Osteoblast (primary cell): ENCODE data around the gene SLC13A3. TPM values are rescaled to one million over a fixed set of nuclear protein-coding genes. Genes with fewer than 3 reads are reported as not detected.

Source experiments
- DNase-seq: peaks from one replicate; pipeline ENCODE4 v3.0.0; 2011; ENCODE audit warnings: low spot score, mixed read lengths; ENCODE audit not compliant: insufficient read length; ENCODE audit errors: missing footprints
- H2AFZ ChIP-seq: 2 replicates; pipeline ENCODE4 v1.6.0; 2011; ENCODE audit warnings: mild to moderate bottlenecking, low read length
- H3K27ac ChIP-seq: 2 replicates; pipeline ENCODE4 v1.5.1; 2011; ENCODE audit warnings: mild to moderate bottlenecking, low read depth, low read length, moderate library complexity
- H3K27me3 ChIP-seq: 2 replicates; pipeline ENCODE4 v1.6.0; 2012; ENCODE audit warnings: mild to moderate bottlenecking, control low read depth, inconsistent platforms, low read length, moderate library complexity; ENCODE audit not compliant: insufficient read depth
- H3K36me3 ChIP-seq: 2 replicates; pipeline ENCODE4 v1.5.1; 2011; ENCODE audit warnings: mild to moderate bottlenecking, low read length, control low read depth, moderate library complexity; ENCODE audit not compliant: insufficient read depth
- H3K4me1 ChIP-seq: 2 replicates; pipeline ENCODE4 v1.5.1; 2011; ENCODE audit warnings: mild to moderate bottlenecking, low read length, control low read depth, moderate library complexity; ENCODE audit not compliant: insufficient read depth
- H3K4me2 ChIP-seq: 2 replicates; pipeline ENCODE4 v1.6.0; 2011; ENCODE audit warnings: mild to moderate bottlenecking, low read length; ENCODE audit not compliant: insufficient read depth
- H3K4me3 ChIP-seq: fragments of 200-600 bp; sonication (generic); 3 replicates; pipeline ENCODE4 v1.5.1; 2012; ENCODE audit warnings: mild to moderate bottlenecking, low read length, inconsistent platforms; ENCODE audit not compliant: insufficient read depth
- H3K79me2 ChIP-seq: 2 replicates; pipeline ENCODE4 v1.6.0; 2012; ENCODE audit warnings: mild to moderate bottlenecking, low read length, control low read depth, inconsistent platforms; ENCODE audit not compliant: insufficient read depth
- H3K9me3 ChIP-seq: 2 replicates; pipeline ENCODE4 v1.5.1; 2011; ENCODE audit warnings: low read depth, low read length, control low read depth
- H4K20me1 ChIP-seq: 2 replicates; pipeline ENCODE4 v1.6.0; 2012; ENCODE audit warnings: mild to moderate bottlenecking, low read length, control low read depth; ENCODE audit not compliant: insufficient read depth
- total RNA-seq: library from RNA; depleted of rRNA; stranded (reverse); fragments of >200 nt; gene quantifications from 2 replicates; pipeline ENCODE4 v1.2.3, GENCODE V29; 2012
- TF ChIP-seq, protein P1 (sequence below): IDR thresholded peaks from 2 replicates; pipeline ENCODE4 v1.5.1; 2011; ENCODE audit warnings: mild to moderate bottlenecking, low read depth, low read length, moderate library complexity; ENCODE audit errors: extremely low read depth

Gene SLC13A3
- total RNA-seq, 1 donor: 1.8 TPM

DNA sequence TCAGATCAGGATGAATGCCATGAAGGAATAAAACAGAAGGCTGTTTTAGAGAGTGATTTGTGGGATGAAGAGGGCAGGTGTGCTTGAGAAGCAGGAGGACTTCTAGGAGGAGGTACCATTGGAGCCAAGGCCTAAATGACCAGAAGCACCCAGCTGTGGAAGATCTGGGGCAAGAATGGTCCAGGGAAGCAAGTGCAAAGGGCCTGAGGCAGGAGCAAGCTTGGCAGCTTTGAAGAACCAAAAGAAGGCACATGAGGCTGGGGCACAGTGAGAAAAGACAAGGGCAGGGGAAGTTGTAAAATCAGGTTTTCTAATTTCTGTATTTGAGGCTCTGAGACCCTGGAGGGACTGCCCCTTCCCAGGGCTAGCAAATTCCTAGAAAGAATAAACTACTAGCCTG lies 9.8 kb downstream of the SLC13A3 start:
- Histone ChIP-seq H3K9me3 (no peaks in the 10 kb centered on the region), H2AFZ (no peak overlapping the region), H3K4me3 (no peak overlapping the region), H3K27me3 (no peaks in the 10 kb centered on the region), H3K4me2 (no peak overlapping the region), H3K4me1 (peaks cover 5% of the 10 kb centered on the region), H3K27ac (no peak overlapping the region), H3K36me3 (no peaks in the 10 kb centered on the region), H4K20me1 (no peaks in the 10 kb centered on the region), H3K79me2 (no peaks in the 10 kb centered on the region)
- TF ChIP-seq, protein P1, sequence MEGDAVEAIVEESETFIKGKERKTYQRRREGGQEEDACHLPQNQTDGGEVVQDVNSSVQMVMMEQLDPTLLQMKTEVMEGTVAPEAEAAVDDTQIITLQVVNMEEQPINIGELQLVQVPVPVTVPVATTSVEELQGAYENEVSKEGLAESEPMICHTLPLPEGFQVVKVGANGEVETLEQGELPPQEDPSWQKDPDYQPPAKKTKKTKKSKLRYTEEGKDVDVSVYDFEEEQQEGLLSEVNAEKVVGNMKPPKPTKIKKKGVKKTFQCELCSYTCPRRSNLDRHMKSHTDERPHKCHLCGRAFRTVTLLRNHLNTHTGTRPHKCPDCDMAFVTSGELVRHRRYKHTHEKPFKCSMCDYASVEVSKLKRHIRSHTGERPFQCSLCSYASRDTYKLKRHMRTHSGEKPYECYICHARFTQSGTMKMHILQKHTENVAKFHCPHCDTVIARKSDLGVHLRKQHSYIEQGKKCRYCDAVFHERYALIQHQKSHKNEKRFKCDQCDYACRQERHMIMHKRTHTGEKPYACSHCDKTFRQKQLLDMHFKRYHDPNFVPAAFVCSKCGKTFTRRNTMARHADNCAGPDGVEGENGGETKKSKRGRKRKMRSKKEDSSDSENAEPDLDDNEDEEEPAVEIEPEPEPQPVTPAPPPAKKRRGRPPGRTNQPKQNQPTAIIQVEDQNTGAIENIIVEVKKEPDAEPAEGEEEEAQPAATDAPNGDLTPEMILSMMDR: no peak
- no peak for DNase-seq

DNA sequence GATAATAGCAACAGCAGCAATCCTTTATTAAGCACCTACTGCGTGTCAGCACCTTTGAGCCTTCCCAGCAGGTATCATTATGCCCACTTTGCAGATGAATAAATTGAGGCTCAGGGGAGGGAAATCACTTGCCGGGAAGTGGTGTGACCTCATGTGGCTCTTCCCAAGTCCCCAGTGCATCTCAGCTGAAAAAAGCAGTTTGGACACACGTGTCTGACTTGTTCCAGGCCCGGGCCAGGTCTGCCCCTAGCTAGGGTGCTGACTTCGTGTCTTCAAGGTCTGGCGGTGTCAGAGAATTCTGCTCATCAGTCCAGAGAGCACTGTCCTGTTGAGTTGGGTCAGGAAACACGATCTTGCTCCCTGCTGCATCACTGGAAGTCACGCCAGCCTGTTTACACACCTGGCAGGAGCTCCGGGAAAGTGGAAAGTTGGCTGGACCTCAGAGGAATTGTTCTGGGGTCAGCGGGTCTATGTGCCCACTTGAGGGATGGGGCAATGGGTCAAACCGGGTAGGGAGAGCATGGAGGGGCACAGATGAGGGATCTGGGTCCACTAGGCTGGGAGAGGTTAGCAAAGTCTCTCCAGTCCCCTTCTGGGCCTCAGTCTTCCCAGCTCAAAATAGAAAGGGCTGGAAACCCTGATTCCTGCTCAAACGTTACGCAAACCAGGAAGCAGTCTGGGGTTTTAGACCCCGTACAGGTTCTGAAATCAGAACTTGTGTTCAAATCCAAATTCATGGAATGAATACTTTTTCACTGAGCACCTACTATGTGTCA lies 10.5 kb downstream of the SLC13A3 start:
- H3K4me3 ChIP-seq: no peak overlapping the region
- no peaks in the 10 kb centered on the region for H4K20me1 ChIP-seq
- no peak overlapping the region for H3K4me2 ChIP-seq
- H3K27ac ChIP-seq: no peak overlapping the region
- no peaks in the 10 kb centered on the region for H3K27me3 ChIP-seq
- H3K4me1 ChIP-seq: no peaks in the 10 kb centered on the region
- no peak overlapping the region for H2AFZ ChIP-seq
- H3K36me3 ChIP-seq: no peaks in the 10 kb centered on the region
- H3K9me3 ChIP-seq: no peaks in the 10 kb centered on the region
- no peak for DNase-seq
- TF ChIP-seq, protein P1: no peak
- H3K79me2 ChIP-seq: no peaks in the 10 kb centered on the region

DNA sequence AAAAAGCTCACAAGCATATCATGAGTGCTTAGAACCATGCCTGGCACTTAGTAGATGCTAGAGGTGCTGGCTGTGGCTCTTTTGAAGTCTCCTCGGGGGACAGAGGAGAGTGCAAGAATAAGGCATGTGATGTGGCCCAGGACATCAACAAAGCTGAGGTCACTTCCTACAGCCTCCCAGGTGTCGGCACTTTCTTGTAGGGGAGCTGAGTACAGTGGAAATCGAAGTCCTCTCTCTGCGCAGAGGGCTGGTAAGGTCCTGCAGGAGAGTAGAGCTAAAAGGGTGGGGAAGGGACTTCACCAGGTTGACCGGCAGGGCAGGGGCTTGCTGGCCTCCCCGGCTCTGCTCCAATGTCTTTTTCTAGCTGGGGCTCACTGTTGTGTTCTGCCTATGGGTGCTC lies 11.2 kb downstream of the SLC13A3 start:
- H3K36me3 ChIP-seq: no peaks in the 10 kb centered on the region
- DNase-seq: no peak
- H3K4me3 ChIP-seq: no peak overlapping the region
- TF ChIP-seq, protein P1: no peak
- no peak overlapping the region for H2AFZ ChIP-seq
- no peaks in the 10 kb centered on the region for H3K9me3 ChIP-seq
- no peaks in the 10 kb centered on the region for H3K79me2 ChIP-seq
- H3K27ac ChIP-seq: no peak overlapping the region
- no peaks in the 10 kb centered on the region for H3K4me1 ChIP-seq
- no peak overlapping the region for H3K4me2 ChIP-seq
- no peaks in the 10 kb centered on the region for H4K20me1 ChIP-seq
- H3K27me3 ChIP-seq: no peaks in the 10 kb centered on the region

DNA sequence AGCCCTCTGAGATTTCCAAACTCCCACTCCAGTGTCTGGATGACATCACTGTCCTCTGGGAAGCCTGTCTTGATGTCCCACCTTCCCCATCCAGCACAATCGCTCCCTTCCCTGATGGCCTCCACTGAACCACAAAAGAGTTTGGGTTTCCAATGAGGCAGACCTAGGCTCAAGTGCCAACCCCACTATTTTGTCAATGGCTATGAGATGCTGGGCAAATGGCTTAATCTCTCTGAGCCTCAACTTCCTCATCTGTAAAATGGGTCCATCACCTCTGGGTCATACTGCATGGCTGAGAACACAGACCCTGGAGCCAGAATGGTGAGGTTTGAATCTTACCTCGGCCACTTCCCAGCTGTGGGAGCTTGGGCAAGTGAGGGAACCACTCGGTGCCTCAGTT lies 11.7 kb downstream of the SLC13A3 start:
- no peak overlapping the region for H3K4me3 ChIP-seq
- no peak overlapping the region for H2AFZ ChIP-seq
- no peaks in the 10 kb centered on the region for H4K20me1 ChIP-seq
- H3K79me2 ChIP-seq: no peaks in the 10 kb centered on the region
- H3K36me3 ChIP-seq: no peaks in the 10 kb centered on the region
- no peaks in the 10 kb centered on the region for H3K9me3 ChIP-seq
- no peak overlapping the region for H3K27ac ChIP-seq
- H3K4me1 ChIP-seq: no peaks in the 10 kb centered on the region
- TF ChIP-seq, protein P1: no peak
- H3K27me3 ChIP-seq: no peaks in the 10 kb centered on the region
- no peak for DNase-seq
- no peak overlapping the region for H3K4me2 ChIP-seq
